Psoas muscle (tissue), 8 donors: Measurements from ENCODE around the gene TGM3. TPM values are rescaled to one million over a fixed set of nuclear protein-coding genes. Genes with fewer than 3 reads are reported as not detected.

Experiments used
- ATAC-seq, 4 donors: fragments of 200-7000 bp; cut with Tn5 transposase; one replicate each; pipeline ENCODE4 v1.9.1; 2020; ENCODE audit warnings: moderate library complexity in 3 of 4, mild to moderate bottlenecking in 2 of 4
- DNase-seq, 2 donors: peaks; one replicate each; pipeline ENCODE4 v3.0.0-alpha.2; 2020
- H3K27ac ChIP-seq: fragments of 200-600 bp; one replicate; pipeline ENCODE4 v1.8.0; 2022
- H3K27me3 ChIP-seq, 3 donors: fragments of 200-600 bp in 1 of 3; one replicate each; pipeline versions ENCODE4 v1.6.1 to v1.8.0; 2013 to 2022; ENCODE audit warnings: low read length in 2 of 3, mild to moderate bottlenecking in 2 of 3, moderate library complexity in 1 of 3; ENCODE audit not compliant: insufficient read depth in 3 of 3
- H3K36me3 ChIP-seq, 2 donors: fragments of 200-600 bp in 1 of 2; one replicate each; pipeline versions ENCODE4 v1.6.1 to v1.8.0; 2013 to 2022; ENCODE audit warnings: low read depth in 1 of 2, mild to moderate bottlenecking in 1 of 2, moderate library complexity in 1 of 2; ENCODE audit not compliant: insufficient read depth in 1 of 2
- H3K4me1 ChIP-seq: fragments of 200-600 bp; one replicate; pipeline ENCODE4 v1.8.0; 2022
- H3K4me3 ChIP-seq: fragments of 200-600 bp; one replicate; pipeline ENCODE4 v1.8.0; 2022; ENCODE audit warnings: mild to moderate bottlenecking
- H3K9me3 ChIP-seq: fragments of 200-600 bp; one replicate; pipeline ENCODE4 v1.8.0; 2022
- WGBS, 3 donors: extraction: QIAGEN DNeasy Blood & Tissue Kit; methylation state at CpG; one replicate each; pipeline versions ENCODE4 v1.1.6 to v1.1.7; 2013; 5-methylcytosine and 5-hydroxymethylcytosine counted together
- intact Hi-C, 2 donors: fragments of 100-400 bp; cut with DNase I; formaldehyde crosslinking; loops; one replicate each; pipeline versions ENCODE4 v1.11.0 to v1.14.2; 2022
- polyA plus RNA-seq, 3 donors: library from polyadenylated mRNA; stranded (reverse); fragments of 200-250 nt; gene quantifications; one replicate each; pipeline ENCODE4 v1.2.3, GENCODE V29; 2013
- total RNA-seq, 4 donors: library from RNA; stranded (reverse); fragmentation: NEBNext Ultra II Directional in 2 of 4; extraction: Animal tissue kit (Norgen Biotek cat#: 25700) in 2 of 4; gene quantifications; one replicate each; pipeline versions ENCODE4 v1.2.1 to v1.2.4, GENCODE V29; 2021 to 2023
- TF ChIP-seq, protein P1 (sequence below): fragments of 200-600 bp; IDR thresholded peaks from one replicate; pipeline ENCODE4 v1.8.0; 2022; ENCODE audit warnings: antibody characterized with exemption
- donor health status: healthy with polysubstance abuse.
- donor health status: DM: no; HTN: no; CAD: no; lungs with moderate emphysema.
- donor health status: Bipolar disorder and iron deficiency.
- donor health status: healthy.
- donor health status: DM: yes; HTN: yes; CAD: no.
- donor health status: DM: no; HTN: no; CAD: no.
- donor health status: DM: no; HTN: no; CAD: no.
- donor health status: DM: yes; HTN: yes; CAD: no.

Gene TGM3
- total and polyA plus RNA-seq, 7 donors, result 0.07 to 0.14 (median 0.11) TPM; not detected in 4

DNA sequence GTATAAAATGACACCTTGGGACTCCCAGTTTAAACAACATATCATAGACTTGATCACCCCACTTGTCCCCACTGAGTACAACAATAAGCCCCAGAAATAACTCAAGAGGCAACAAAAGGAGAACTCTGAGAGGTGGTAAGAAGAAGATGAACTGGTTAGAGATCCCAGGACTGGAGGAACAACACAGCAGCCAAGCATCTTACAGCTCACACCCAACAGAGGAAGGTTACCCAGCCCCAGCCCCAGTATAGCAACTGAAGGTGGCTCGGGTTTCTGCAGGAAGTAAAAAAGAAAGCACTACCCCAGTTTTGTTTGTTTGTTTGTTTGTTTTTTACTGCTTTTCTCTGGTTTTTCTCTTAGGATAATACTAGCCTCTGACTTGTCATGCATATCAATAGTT is 67.8 kb downstream of the TGM3 start:
- Histone ChIP-seq H3K27me3 (peaks cover 0 to 3% (median 0%) of the 10 kb centered on the region in 3 donors), H3K27ac (no peak overlapping the region), H3K4me3 (no peak overlapping the region), H3K36me3 (no peaks in the 10 kb centered on the region), H3K9me3 (peaks cover 7% of the 10 kb centered on the region), H3K4me1 (no peaks in the 10 kb centered on the region)
- WGBS, 3 donors, result 21 to 41% (median 26%) methylated on average over 1 of the region's 1 CpG
- TF ChIP-seq, protein P1, sequence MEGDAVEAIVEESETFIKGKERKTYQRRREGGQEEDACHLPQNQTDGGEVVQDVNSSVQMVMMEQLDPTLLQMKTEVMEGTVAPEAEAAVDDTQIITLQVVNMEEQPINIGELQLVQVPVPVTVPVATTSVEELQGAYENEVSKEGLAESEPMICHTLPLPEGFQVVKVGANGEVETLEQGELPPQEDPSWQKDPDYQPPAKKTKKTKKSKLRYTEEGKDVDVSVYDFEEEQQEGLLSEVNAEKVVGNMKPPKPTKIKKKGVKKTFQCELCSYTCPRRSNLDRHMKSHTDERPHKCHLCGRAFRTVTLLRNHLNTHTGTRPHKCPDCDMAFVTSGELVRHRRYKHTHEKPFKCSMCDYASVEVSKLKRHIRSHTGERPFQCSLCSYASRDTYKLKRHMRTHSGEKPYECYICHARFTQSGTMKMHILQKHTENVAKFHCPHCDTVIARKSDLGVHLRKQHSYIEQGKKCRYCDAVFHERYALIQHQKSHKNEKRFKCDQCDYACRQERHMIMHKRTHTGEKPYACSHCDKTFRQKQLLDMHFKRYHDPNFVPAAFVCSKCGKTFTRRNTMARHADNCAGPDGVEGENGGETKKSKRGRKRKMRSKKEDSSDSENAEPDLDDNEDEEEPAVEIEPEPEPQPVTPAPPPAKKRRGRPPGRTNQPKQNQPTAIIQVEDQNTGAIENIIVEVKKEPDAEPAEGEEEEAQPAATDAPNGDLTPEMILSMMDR, result no peak
- intact Hi-C loops, result no loop called here
- DNase-seq, result no peak
- no peak for ATAC-seq

DNA sequence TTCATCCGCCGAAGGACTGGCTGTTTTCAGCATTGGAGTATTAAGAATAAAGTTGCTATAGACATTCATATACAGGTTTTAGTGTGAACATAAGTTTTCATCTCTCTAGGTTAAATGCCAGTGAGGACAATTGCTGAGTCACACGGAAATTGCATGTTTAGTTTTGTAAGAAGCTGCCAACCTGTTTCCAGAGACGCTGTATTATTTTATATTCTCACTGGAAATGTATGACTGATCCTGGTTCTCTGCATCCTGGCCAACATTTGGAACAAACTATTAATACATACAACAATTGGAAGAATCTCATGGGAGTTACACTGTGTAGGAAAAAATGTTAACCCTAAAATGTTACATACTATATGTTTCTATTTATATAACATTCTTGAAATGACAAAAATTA is 68.2 kb downstream of the TGM3 start:
- no peaks in the 10 kb centered on the region for H3K36me3 ChIP-seq
- H3K4me3 ChIP-seq, result no peak overlapping the region
- ATAC-seq (no peak), DNase-seq (no peak)
- no peak overlapping the region for H3K27ac ChIP-seq
- H3K27me3 ChIP-seq, result peaks cover 0 to 3% (median 0%) of the 10 kb centered on the region in 3 donors
- no peaks in the 10 kb centered on the region for H3K4me1 ChIP-seq
- intact Hi-C loops, result no loop called here
- TF ChIP-seq, protein P1, result no peak
- WGBS, 3 donors, result 47 to 57% (median 57%) methylated on average over 4 of the region's 4 CpGs
- peaks cover 7% of the 10 kb centered on the region for H3K9me3 ChIP-seq

DNA sequence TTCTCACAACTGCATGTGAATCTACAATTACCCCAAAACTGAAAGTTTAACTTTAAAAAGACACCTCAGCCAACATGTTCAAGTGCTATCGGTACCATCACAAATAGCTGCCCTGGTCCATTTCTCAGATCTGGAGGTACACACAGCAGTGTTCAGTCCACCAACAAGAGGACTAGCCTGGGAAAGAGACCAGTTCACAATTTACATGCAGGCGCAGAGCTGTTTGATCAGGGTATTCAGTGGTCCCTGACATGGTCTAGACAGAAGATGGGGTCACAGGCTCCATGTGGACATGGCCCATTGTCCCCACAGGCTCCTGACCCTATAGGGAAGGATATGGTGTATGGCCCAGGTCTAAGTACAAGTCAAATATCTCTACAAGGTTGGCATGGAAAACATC is 69.3 kb downstream of the TGM3 start:
- no peak for ATAC-seq
- Histone ChIP-seq H3K36me3 (no peaks in the 10 kb centered on the region), H3K9me3 (peaks cover 6% of the 10 kb centered on the region), H3K27me3 (peaks cover 0 to 4% (median 0%) of the 10 kb centered on the region in 3 donors), H3K4me1 (no peaks in the 10 kb centered on the region), H3K27ac (no peak overlapping the region), H3K4me3 (no peak overlapping the region)
- DNase-seq, result no peak
- TF ChIP-seq, protein P1, result no peak
- WGBS, 3 donors, result 96 to 99% (median 98%) methylated on average over 2 of the region's 2 CpGs
- intact Hi-C loops, result no loop called here

DNA sequence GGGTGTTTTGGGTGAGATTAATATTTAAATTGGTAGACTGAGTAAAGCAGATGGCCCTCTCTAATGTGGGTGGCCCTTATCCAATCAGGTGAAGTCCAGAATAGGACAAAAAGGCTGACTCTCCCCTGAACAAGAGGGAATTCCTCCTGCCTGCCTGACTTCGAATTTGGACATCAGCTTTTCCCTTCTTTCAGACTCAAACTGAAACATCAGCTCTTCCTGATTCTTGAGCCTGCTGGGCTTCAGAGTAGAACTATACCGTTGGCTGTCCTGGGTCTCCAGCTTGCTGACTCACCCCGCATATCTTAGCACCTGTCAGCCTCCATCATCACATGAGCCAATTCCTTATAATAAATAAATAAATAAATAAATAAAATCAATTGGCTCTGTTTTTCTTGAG is 69.9 kb downstream of the TGM3 start:
- Histone ChIP-seq H3K27me3 (peaks cover 0 to 6% (median 0%) of the 10 kb centered on the region in 3 donors), H3K9me3 (peaks cover under 1% of the 10 kb centered on the region), H3K4me1 (no peaks in the 10 kb centered on the region), H3K4me3 (no peak overlapping the region), H3K27ac (no peak overlapping the region), H3K36me3 (no peaks in the 10 kb centered on the region)
- DNase-seq, result no peak
- WGBS, 3 donors, result 49 to 58% (median 51%) methylated on average over 3 of the region's 3 CpGs
- TF ChIP-seq, protein P1, result no peak
- no peak for ATAC-seq
- intact Hi-C loops, result no loop called here

DNA sequence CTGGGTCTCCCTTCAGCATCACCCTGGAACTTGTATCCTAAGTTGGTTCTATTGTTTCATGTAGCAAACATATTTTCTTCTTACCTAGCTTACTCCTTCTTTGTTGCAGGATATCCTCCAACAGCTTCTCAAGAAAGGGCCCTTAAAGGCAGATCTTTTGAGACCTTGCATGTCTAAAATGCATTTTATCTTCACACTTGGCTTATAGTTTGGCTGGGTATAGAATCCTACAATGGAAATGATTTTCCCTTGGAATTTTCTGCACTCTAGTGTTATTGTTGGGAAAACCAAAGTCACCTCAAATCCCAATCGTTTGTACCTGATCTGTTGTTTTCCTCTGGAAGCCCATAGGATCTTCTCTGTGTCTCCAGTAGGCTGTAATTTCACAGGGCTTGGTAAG is 72.8 kb downstream of the TGM3 start:
- Histone ChIP-seq H3K4me1 (no peaks in the 10 kb centered on the region), H3K9me3 (no peaks in the 10 kb centered on the region), H3K27me3 (peaks cover 0 to 12% (median 6%) of the 10 kb centered on the region in 3 donors), H3K4me3 (no peak overlapping the region), H3K27ac (no peak overlapping the region), H3K36me3 (no peaks in the 10 kb centered on the region)
- no peak for DNase-seq
- TF ChIP-seq, protein P1, result no peak
- no peak for ATAC-seq
- intact Hi-C loops, result no loop called here
- 35 to 42% (median 38%) methylated on average over 1 of the region's 1 CpG for WGBS, 3 donors
